GM10248 (cell line): ENCODE measurements around the gene AK8.

ENCODE experiments used
- CTCF ChIA-PET: fragments of 300-600 bp; sonication (Branson Sonifier 250); formaldehyde crosslinking; extraction: SDS; loops from one replicate; lab custom pipeline; 2021; ENCODE audit warnings: antibody characterized with exemption; lab: Yijun Ruan, JAX
- POLR2A ChIA-PET: fragments of 350-650 bp; sonication (Branson Sonifier 250); formaldehyde crosslinking; extraction: SDS; loops from one replicate; lab custom pipeline; 2020; ENCODE audit warnings: antibody characterized with exemption; lab: Yijun Ruan, JAX
- DNase-seq: peaks from one replicate; pipeline ENCODE4 v3.0.0; 2012; ENCODE audit errors: extremely low spot score
- TF ChIP-seq, protein P1 (sequence below): IDR thresholded peaks from 2 replicates; pipeline ENCODE4 v1.5.1; 2012; ENCODE audit warnings: mild to moderate bottlenecking, low read depth; ENCODE audit errors: extremely low read depth, missing control alignments, control extremely low read depth

The AK8 gene

DNA sequence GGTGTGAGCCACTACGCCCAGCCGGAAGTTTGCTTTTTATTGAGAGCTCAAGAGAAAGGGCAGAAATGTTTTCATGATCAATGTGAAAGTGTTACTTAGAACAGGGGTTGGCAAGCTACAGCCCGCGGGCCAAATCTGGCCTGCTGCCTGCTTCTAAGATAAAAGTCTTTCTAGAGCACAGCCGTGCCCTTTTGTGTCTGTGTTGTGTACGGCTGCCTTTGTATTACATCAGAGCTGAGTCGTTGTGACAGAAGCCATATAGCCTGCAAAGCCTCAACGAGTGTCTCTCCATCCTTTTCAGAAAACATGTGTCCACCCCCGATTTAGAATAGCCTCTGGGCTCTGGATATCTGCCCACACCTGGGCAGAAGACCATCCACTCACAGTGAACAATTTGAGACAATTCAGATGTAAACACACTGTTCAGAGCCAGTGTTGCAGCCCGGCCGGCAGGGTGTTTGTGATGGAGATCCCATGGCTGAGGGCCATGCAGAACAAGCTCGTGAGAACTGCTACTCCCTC is 28.8 kb downstream of the AK8 start:
- TF ChIP-seq, protein P1, sequence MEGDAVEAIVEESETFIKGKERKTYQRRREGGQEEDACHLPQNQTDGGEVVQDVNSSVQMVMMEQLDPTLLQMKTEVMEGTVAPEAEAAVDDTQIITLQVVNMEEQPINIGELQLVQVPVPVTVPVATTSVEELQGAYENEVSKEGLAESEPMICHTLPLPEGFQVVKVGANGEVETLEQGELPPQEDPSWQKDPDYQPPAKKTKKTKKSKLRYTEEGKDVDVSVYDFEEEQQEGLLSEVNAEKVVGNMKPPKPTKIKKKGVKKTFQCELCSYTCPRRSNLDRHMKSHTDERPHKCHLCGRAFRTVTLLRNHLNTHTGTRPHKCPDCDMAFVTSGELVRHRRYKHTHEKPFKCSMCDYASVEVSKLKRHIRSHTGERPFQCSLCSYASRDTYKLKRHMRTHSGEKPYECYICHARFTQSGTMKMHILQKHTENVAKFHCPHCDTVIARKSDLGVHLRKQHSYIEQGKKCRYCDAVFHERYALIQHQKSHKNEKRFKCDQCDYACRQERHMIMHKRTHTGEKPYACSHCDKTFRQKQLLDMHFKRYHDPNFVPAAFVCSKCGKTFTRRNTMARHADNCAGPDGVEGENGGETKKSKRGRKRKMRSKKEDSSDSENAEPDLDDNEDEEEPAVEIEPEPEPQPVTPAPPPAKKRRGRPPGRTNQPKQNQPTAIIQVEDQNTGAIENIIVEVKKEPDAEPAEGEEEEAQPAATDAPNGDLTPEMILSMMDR = no peak
- CTCF ChIA-PET = interaction anchor here (0.7 to 4.0 kb wide), 14 partner anchors 11 to 104 kb away, joined by 3 to 27 read pairs (median 3); no protein-coding TSS in a partner anchor
- POLR2A ChIA-PET = no interaction called here
- no peak for DNase-seq

DNA sequence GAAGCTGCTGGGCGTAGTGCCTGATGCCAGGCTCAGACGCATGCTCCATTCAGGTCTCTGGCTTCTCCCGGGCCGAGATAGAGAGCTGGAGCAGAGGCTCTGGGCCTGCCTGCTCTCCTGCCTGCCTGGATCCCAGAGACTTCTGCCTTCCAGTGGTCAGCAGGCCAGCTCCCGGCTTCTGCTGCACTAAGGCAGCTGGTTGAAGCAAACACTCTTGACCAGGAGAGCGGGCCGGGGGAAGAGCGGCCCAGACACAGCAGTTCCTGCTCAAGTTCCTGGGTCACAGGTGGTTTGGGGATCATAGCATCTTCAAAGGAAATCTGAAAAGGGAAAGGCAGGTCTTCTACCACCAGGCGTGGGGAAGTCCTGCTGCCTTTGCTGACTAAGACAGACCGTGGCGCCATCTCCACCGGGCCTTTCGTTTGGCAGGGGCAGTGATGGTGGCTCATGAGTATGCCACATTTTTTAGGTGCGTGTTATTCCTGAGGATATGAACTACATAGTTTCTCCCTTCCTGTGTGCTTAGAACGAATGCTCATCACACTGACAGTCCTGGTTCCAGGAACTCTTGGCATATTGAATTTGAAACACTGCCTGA is 31.1 kb downstream of the AK8 start:
- ChIA-PET CTCF (interaction anchor here (4.0 kb wide), 1 partner anchor 55 kb away, joined by 27 read pairs; no protein-coding TSS in a partner anchor), POLR2A (interaction anchor here (1.1 kb wide), 1 partner anchor 175 kb away, joined by 4 read pairs; no protein-coding TSS in a partner anchor)
- DNase-seq = no peak

DNA sequence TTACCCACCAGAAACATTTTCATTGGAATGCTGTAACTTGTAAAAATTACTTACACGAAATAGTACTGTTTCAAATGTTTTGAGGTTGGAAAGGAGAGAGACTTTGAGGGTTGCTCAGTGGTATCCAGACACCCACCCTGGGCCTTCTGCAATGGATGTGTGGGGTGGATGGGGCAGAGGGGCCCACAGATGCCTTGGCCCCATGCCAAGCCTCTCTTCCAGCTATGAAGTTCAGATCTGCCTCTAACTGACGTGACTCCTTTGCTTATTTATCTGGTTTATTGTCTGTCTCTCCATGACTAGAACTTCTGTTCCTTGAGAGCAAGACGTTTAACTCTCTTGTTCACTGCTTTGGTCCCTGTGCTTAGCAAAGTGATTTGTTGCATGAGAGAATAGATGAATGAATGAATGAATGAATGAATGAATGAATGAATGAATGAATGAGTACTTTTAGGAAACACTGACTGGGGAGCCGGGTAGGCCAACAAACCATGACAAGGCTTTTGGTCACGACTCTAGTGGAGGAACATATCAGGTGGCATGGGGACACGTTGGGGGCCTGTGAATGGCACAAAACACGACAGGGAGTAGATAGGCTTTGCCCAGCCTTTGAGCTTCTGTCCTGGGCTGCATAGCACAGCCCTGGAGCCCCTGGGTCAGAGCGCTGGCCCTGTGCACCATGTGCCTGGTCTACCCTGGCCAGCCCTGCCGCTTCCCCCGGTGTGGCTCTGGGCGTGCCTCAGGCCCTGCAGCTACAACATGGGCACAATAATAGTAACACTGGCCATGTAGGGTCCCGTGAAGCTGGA is 31.8 kb downstream of the AK8 start:
- TF ChIP-seq, protein P1 = no peak
- ChIA-PET CTCF (interaction anchor here (4.0 kb wide), 1 partner anchor 56 kb away, joined by 27 read pairs; no protein-coding TSS in a partner anchor), POLR2A (interaction anchor here (1.1 kb wide), 1 partner anchor 176 kb away, joined by 4 read pairs; no protein-coding TSS in a partner anchor)
- DNase-seq = no peak

More for the DNA sequence above, 31.1 kb downstream of the AK8 start:
- TF ChIP-seq, protein P1 = no peak

DNA sequence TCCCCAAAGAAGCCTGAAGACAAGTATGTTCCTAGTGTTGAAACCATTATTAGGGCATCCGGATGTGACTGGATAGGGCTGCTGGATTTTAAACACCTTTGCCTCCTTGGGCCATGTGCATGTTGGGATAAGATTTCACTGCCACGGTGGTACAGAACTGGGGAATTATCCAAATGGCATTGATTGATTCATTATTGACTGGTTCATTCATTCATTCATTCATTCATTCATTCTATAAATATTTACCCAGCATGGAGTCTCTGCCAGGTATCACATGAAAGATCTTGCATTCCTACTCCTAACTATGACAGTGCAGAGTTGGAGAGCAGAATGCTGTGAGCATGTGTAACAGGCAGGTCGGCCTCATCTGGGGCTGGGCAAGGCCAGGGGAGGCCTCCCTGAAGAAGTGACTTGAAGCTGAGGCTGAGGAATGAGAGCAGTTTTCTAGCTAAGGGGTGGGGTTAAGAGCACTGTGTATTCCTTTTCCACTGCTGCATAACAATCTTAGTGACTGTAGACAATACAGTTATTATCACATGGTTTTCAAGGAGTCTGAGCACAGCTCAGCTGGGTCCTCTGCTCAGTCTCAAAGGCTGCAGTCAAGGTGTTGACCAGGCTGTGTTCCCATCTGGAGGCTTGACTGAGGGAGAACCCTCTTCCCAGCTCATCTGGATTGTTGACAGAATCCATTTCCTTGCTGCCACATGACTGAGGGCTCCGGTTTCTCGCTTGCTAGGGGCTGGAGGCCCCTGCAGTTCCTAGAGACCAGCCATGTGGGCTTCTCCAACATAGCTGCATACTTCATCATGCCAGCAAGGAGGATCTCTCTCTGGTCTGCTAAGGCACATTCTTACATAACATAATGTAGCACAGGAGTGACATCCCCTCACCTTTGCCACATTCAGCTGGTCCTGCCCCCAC is 35.7 kb downstream of the AK8 start:
- TF ChIP-seq, protein P1 = no peak
- POLR2A ChIA-PET = no interaction called here
- CTCF ChIA-PET = interaction anchor here (1.2 kb wide), 1 partner anchor 60 kb away, joined by 4 read pairs; no protein-coding TSS in a partner anchor
- DNase-seq = no peak

DNA sequence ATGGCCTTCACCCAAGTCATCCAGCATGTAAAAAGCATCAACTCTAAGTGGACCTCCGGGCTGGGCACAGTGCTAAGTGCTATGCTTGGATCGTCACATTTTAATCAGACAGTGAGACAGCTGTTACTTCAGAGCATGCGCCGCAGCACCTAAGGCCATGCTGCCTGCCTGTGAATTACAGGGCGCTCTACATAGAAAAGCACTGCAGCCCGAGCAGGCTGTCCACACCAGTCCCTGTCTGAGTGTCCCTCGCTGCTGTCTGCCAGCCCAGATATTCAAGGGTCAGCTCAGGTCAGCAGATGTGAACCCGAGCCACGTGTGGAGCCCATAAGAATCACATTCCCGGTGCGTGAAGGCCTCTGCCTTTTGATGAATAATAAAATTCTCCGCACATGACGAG is 37.1 kb downstream of the AK8 start:
- DNase-seq = no peak
- ChIA-PET CTCF (no interaction called here), POLR2A (no interaction called here)
- TF ChIP-seq, protein P1 = no peak

DNA sequence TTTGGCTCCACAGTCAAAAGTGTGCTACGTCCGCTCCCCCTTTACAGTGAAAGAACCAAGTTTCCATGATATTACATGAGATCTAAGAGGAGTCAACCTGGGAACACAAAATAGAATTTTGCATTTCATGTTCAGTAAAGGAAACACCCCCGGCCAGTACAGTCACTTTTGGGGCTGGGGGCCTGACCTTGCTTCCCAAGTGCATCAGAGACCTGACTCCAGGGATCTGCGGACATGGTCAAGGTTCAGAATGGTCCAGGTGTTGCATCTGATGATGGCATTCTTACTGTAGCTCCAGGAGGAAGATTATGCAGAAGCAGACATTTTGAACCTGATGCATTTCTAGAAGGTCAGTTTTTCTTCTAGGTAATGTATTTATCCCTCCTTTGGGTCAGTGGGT is 39.8 kb downstream of the AK8 start:
- DNase-seq = no peak
- POLR2A ChIA-PET = no interaction called here
- TF ChIP-seq, protein P1 = no peak
- CTCF ChIA-PET = interaction anchor here (1.1 kb wide), 1 partner anchor 10 kb away, joined by 3 read pairs; no protein-coding TSS in a partner anchor
